Activated T-helper 2 cell treated with anti-CD3 and anti-CD28 coated beads, Interferon-gamma antibody, Interleukin-2, Interleukin-4, amounts not matched to agents 10 μg/mL and 5 μg/mL and 100 μg/mL, durations not matched to agents 14 hours and 24 hours and 36 hours (primary cell): ENCODE measurements around the gene TRAPPC5. TPM values are rescaled to one million over a fixed set of nuclear protein-coding genes. Genes with fewer than 3 reads are reported as not detected.

ENCODE experiments used
- DNase-seq: peaks from one replicate; pipeline ENCODE4 v3.0.0; 2021; ENCODE audit warnings: low spot score
- H3K27ac Mint-ChIP-seq: one replicate; pipeline ENCODE4 v1.8.0; 2021; ENCODE audit warnings: mixed read lengths
- H3K27me3 Mint-ChIP-seq: one replicate; pipeline ENCODE4 v1.8.0; 2021; ENCODE audit warnings: low read depth, mixed read lengths
- H3K36me3 Mint-ChIP-seq: one replicate; pipeline ENCODE4 v1.8.0; 2021; ENCODE audit warnings: low read depth, mixed read lengths
- H3K4me1 Mint-ChIP-seq: one replicate; pipeline ENCODE4 v1.8.0; 2021; ENCODE audit warnings: low read depth, mixed read lengths
- H3K4me3 Mint-ChIP-seq: one replicate; pipeline ENCODE4 v1.8.0; 2021; ENCODE audit warnings: low read depth, mild to moderate bottlenecking, moderate library complexity, mixed read lengths
- H3K9me3 Mint-ChIP-seq: one replicate; pipeline ENCODE4 v1.8.0; 2021; ENCODE audit warnings: mixed read lengths
- intact Hi-C: fragments of 100-400 bp; cut with micrococcal nuclease; formaldehyde crosslinking; loops from one replicate; pipeline ENCODE4 v1.15.1; 2023
- total RNA-seq: library from RNA; stranded (reverse); gene quantifications from 2 replicates; pipeline ENCODE4 v1.2.3, GENCODE V29; 2022

Gene TRAPPC5
- total RNA-seq, 1 donor from 2014 or later: 88.9 TPM

- no peaks in the 10 kb centered on the region for H3K36me3 Mint-ChIP-seq
- H3K9me3 Mint-ChIP-seq: no peaks in the 10 kb centered on the region
- peaks cover 24% of the 10 kb centered on the region for H3K27me3 Mint-ChIP-seq
- intact Hi-C loops: no loop called here
- DNase-seq: no peak
- H3K4me3 Mint-ChIP-seq: no peak within 1 kb of the TSS
- no peak within 1 kb of the TSS for H3K27ac Mint-ChIP-seq
- H3K4me1 Mint-ChIP-seq: peaks cover 24% of the 10 kb centered on the region
These were observed 21.2 kb downstream of the TRAPPC5 start, which contains the start of gene FCER2 for GRCh38 chr19:7701654-7702457. TSS of gene FCER2 (minus strand) at chr19:7702131. CDS start at chr19:7699760, 2,371 bp downstream.

DNA sequence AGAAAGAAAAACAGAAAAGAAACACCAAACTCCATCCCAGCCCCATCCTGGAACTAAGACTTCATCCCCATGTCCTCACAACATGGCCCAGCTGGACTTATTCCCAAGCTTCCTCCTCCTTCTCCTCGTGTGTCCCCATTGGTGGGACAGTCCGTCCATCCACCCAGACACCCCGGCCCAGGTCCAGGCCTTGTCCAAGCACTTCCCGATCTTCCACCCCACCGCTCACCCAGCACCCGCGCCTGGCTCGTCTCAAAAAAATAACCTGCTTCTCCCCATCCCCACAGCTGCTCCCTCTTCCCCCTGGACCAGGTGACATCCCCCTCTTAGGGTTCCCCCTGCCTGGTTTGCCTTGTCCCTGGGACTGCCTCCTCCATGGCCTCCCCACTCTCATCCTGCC, 22.7 kb downstream of the TRAPPC5 start:
- no peak overlapping the region for H3K4me3 Mint-ChIP-seq
- DNase-seq: no peak
- peaks cover 16% of the 10 kb centered on the region for H3K27me3 Mint-ChIP-seq
- peaks cover 29% of the 10 kb centered on the region for H3K4me1 Mint-ChIP-seq
- no peaks in the 10 kb centered on the region for H3K36me3 Mint-ChIP-seq
- intact Hi-C loops: no loop called here
- no peaks in the 10 kb centered on the region for H3K9me3 Mint-ChIP-seq
- H3K27ac Mint-ChIP-seq: no peak overlapping the region

- H3K4me3 Mint-ChIP-seq: no peak overlapping the region
- no peak overlapping the region for H3K27ac Mint-ChIP-seq
- intact Hi-C loops: no loop called here
- no peaks in the 10 kb centered on the region for H3K9me3 Mint-ChIP-seq
- peaks cover 23% of the 10 kb centered on the region for H3K4me1 Mint-ChIP-seq
- H3K36me3 Mint-ChIP-seq: no peaks in the 10 kb centered on the region
- no peak for DNase-seq
- peaks cover 14% of the 10 kb centered on the region for H3K27me3 Mint-ChIP-seq
These were observed 23.8 kb downstream of the TRAPPC5 start for GRCh38 chr19:7704280-7705060.

GRCh38 chr19:7705387-7706187, 25.0 kb downstream of the TRAPPC5 start:
- Mint-ChIP-seq H3K9me3 (no peaks in the 10 kb centered on the region), H3K36me3 (no peaks in the 10 kb centered on the region), H3K4me3 (peak overlapping the region; percentile 31), H3K27me3 (peaks cover 12% of the 10 kb centered on the region), H3K4me1 (peaks cover 20% of the 10 kb centered on the region), H3K27ac (peak overlapping the region; percentile 63)
- peak; percentile 64 for DNase-seq
- intact Hi-C loops: no loop called here

DNA sequence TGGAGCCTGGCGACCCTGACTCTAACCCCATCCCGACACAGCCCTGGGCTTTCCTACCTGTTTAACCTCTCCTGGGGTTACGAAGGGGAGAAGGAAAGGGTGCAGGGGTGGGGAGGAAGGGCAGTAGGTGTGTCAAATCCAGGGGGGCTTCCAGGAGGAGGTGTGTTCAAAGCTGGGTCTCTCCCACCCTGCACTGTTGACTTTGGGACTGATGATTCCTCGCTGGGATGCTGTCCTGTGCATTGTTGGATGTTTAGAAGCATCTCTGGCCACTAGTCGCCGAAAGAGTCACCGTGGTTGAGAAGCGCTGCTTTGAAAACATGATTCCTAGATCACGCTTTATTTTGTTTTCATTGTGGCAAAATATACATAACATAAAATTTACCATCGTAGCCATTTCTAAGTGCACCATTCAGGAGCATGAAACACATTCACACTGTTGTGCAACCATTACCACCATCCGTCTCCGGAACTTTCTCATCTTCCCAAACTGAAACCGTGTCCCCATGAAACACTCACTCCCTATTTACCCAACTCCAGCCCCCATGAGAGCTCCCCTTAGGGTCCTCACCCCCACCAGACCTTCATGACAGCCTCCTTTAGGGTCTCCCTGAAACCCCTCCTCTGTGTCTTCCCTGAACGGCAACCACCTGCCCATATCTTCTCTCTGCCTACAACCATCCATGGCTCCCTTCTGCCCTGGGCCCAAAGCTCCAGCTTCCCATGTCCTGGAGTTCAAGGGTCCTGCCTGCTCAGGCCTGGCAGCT, 25.7 kb downstream of the TRAPPC5 start:
- intact Hi-C loops: no loop called here
- Mint-ChIP-seq H3K4me1 (peaks cover 20% of the 10 kb centered on the region), H3K36me3 (no peaks in the 10 kb centered on the region), H3K9me3 (no peaks in the 10 kb centered on the region), H3K27me3 (peaks cover 12% of the 10 kb centered on the region), H3K4me3 (peak overlapping the region; percentile 31), H3K27ac (peak overlapping the region; percentile 63)
- no peak for DNase-seq

GRCh38 chr19:7706955-7707456, 26.4 kb downstream of the TRAPPC5 start:
- intact Hi-C loops: no loop called here
- Mint-ChIP-seq H3K4me3 (no peak overlapping the region), H3K27ac (no peak overlapping the region), H3K36me3 (no peaks in the 10 kb centered on the region), H3K9me3 (no peaks in the 10 kb centered on the region), H3K27me3 (peaks cover 12% of the 10 kb centered on the region), H3K4me1 (peaks cover 20% of the 10 kb centered on the region)
- DNase-seq: no peak

DNA sequence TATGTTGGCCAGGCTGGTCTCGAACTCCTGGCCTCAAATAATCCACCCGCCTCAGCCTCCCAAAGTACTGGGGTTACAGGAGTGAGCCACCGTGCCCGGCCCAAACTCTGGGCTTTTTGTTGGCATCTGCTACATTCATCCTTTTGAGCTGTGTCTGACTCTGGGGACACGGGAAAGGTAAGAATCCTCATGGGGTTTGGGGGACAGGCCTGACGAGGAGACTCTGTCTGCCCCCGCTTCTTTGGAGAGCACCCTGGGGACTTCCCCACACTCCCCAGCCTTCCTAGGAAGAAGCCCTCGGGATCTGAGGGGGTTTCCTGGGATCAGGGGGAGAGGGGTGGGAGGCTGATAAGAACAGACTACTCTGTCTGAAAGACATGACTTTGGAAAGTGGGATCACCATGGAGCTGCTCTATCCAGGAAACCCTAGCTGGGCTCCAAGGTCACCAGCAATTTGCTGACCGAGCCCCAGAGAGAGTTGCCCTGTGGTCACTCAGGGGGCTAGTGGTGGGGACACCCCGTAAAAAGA, 29.4 kb downstream of the TRAPPC5 start:
- Mint-ChIP-seq H3K27ac (no peak overlapping the region), H3K27me3 (peaks cover 3% of the 10 kb centered on the region), H3K4me3 (no peak overlapping the region), H3K4me1 (peaks cover 18% of the 10 kb centered on the region), H3K9me3 (no peaks in the 10 kb centered on the region), H3K36me3 (no peaks in the 10 kb centered on the region)
- intact Hi-C loops: no loop called here
- DNase-seq: no peak

GRCh38 chr19:7710616-7711015, 30.0 kb downstream of the TRAPPC5 start:
- peaks cover 3% of the 10 kb centered on the region for H3K27me3 Mint-ChIP-seq
- no peaks in the 10 kb centered on the region for H3K9me3 Mint-ChIP-seq
- no peak for DNase-seq
- intact Hi-C loops: no loop called here
- H3K36me3 Mint-ChIP-seq: no peaks in the 10 kb centered on the region
- H3K27ac Mint-ChIP-seq: no peak overlapping the region
- H3K4me1 Mint-ChIP-seq: peaks cover 16% of the 10 kb centered on the region
- H3K4me3 Mint-ChIP-seq: no peak overlapping the region

DNA sequence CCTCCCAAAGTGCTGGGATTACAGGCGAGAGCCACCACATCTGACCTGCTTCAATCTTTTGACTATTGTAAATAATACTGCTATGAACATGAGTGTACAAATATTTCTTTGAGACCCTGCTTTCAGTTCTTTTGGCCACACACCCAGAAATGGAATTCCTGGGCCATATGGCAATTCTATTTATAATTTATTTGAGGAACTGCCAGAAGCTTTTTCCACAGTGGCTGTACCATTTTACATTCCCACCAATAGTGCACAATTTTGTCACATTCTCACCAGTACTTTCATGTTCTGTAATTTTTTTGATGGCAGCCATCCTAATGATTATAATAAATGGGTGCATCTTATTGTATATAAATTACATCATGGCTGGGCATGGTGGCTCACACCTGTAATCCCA, 35.0 kb downstream of the TRAPPC5 start:
- Mint-ChIP-seq H3K27me3 (peaks cover 1% of the 10 kb centered on the region), H3K4me3 (no peak overlapping the region), H3K9me3 (peaks cover 7% of the 10 kb centered on the region), H3K36me3 (no peaks in the 10 kb centered on the region), H3K27ac (no peak overlapping the region), H3K4me1 (no peaks in the 10 kb centered on the region)
- no peak for DNase-seq
- intact Hi-C loops: no loop called here

DNA sequence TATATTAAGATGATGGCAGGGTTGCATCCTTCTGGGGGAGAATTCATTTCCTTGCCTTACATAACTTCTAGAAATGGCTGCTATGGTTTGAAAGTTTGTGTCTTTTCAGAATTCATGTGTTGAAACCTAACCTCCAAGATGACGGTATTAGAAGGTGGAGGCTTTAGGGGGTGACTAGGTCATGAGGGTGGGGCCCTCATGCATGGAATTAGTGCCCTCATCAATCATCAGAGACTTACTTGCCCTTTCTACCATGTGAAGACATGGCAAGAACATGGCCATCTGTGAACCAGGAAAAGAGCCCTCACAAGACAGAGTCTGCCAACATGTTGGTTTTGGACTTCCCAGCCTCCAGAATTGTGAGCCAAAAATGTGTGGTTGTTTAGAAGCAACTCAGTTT, 36.1 kb downstream of the TRAPPC5 start:
- Mint-ChIP-seq H3K9me3 (peaks cover 7% of the 10 kb centered on the region), H3K36me3 (no peaks in the 10 kb centered on the region), H3K4me1 (no peaks in the 10 kb centered on the region), H3K27ac (no peak overlapping the region), H3K4me3 (no peak overlapping the region), H3K27me3 (peaks cover 1% of the 10 kb centered on the region)
- intact Hi-C loops: no loop called here
- DNase-seq: no peak

DNA sequence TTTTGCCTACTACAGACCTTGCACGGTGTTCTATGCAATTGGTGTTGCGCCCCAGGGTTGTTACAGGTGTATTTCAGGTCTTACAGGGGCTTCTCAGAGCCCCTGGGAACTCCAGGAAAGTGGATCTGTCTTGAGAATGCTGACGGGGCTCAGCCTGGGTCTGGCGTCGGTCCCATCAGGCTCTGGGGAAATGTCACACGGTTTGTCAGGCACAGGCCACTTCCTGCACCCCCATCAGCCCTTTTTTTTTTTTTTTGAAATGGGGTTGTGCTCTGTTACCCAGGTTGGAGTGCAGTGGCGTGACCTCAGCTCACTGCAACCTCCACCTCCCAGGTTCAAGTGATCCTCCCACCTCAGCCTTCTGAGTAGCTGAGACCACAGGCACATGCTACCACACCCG, 38.0 kb downstream of the TRAPPC5 start:
- Mint-ChIP-seq H3K27me3 (peaks cover 1% of the 10 kb centered on the region), H3K9me3 (peaks cover 7% of the 10 kb centered on the region), H3K4me1 (no peaks in the 10 kb centered on the region), H3K4me3 (no peak overlapping the region), H3K36me3 (no peaks in the 10 kb centered on the region), H3K27ac (no peak overlapping the region)
- intact Hi-C loops: no loop called here
- no peak for DNase-seq

DNA sequence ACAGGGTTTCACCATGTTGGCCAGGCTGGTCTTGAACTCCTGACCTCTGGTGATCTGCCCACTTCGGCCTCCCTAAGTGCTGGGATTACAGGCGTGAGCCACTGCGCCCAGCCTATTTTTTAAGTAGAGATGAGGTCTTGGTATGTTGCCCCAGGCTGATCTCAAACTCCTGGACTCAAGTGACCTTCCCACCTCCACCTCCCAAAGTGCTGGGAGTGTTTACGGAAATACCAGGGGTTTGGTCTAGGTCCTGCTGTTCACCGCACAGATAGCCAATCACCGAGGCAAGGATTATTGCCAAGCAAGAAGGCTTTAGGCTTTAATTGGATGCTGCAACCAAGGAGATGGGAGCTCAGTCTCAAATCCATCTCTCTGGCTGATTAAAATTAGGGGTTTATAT, 39.7 kb downstream of the TRAPPC5 start:
- no peaks in the 10 kb centered on the region for H3K4me1 Mint-ChIP-seq
- H3K27me3 Mint-ChIP-seq: no peaks in the 10 kb centered on the region
- H3K4me3 Mint-ChIP-seq: no peak overlapping the region

More for the DNA sequence above, 39.7 kb downstream of the TRAPPC5 start:
- intact Hi-C loops: no loop called here
- no peak for DNase-seq
- Mint-ChIP-seq H3K9me3 (peaks cover 7% of the 10 kb centered on the region), H3K27ac (no peak overlapping the region), H3K36me3 (no peaks in the 10 kb centered on the region)
